Measurements from ENCODE around the gene CMSS1.

The CMSS1 gene

GRCh38 chr3:99910752-99911290 lies 93.2 kb downstream of the CMSS1 start:
- DNase-seq, result no peak

GRCh38 chr3:99911433-99911832 lies 93.8 kb downstream of the CMSS1 start:
- no peak for DNase-seq

- DNase-seq, result no peak
These were observed 98.3 kb downstream of the CMSS1 start for GRCh38 chr3:99915906-99916432.

GRCh38 chr3:99918715-99919114 lies 101.1 kb downstream of the CMSS1 start:
- no peak for DNase-seq

GRCh38 chr3:99919694-99920093 lies 102.0 kb downstream of the CMSS1 start:
- DNase-seq, result no peak

- no peak for DNase-seq
These were observed 103.1 kb downstream of the CMSS1 start for GRCh38 chr3:99920481-99921376.

GRCh38 chr3:99921377-99921695 lies 103.7 kb downstream of the CMSS1 start:
- DNase-seq, result no peak

GRCh38 chr3:99921986-99922385 lies 104.3 kb downstream of the CMSS1 start:
- DNase-seq, result no peak

GRCh38 chr3:99923873-99924272 lies 106.2 kb downstream of the CMSS1 start:
- DNase-seq, result no peak

GRCh38 chr3:99925584-99926230 lies 108.0 kb downstream of the CMSS1 start:
- no peak for DNase-seq

- no peak for DNase-seq
These were observed 110.2 kb downstream of the CMSS1 start for GRCh38 chr3:99927671-99928457.

- no peak for DNase-seq
These were observed 111.4 kb downstream of the CMSS1 start for GRCh38 chr3:99928771-99929744.

- no peak for DNase-seq
These were observed 112.1 kb downstream of the CMSS1 start for GRCh38 chr3:99929745-99930139.

GRCh38 chr3:99931059-99931458 lies 113.4 kb downstream of the CMSS1 start:
- no peak for DNase-seq

GRCh38 chr3:99933971-99934750 lies 116.5 kb downstream of the CMSS1 start:
- DNase-seq, result no peak

GRCh38 chr3:99934975-99935797 lies 117.5 kb downstream of the CMSS1 start:
- DNase-seq, result no peak

GRCh38 chr3:99938270-99938911 lies 120.7 kb downstream of the CMSS1 start:
- DNase-seq, result no peak

- no peak for DNase-seq
These were observed 122.2 kb downstream of the CMSS1 start for GRCh38 chr3:99939876-99940275.

GRCh38 chr3:99940350-99940749 lies 122.7 kb downstream of the CMSS1 start:
- no peak for DNase-seq

- no peak for DNase-seq
These were observed 123.5 kb downstream of the CMSS1 start for GRCh38 chr3:99941211-99941610.

Measured in activated CD4-positive, CD25-positive, alpha-beta regulatory T cell (primary cell).